ENCODE data around the gene AOC2.
A peak's percentile ranks its signal among the peaks of the same experiment; 100 is the strongest.

The AOC2 gene

GRCh38 chr17:42798011-42798382 is 46.4 kb upstream of the AOC2 start:
- H3K4me3 ChIP-seq (ENCODE audit: low read depth, low read length) = peak overlapping the region; percentile 84
- TF ChIP-seq CTCF (IDR thresholded peaks at IDR 0.05; ENCODE audit: low read depth, low read length) = no peak
- DNase-seq (ENCODE audit: low read depth, low spot score) = no peak
- in situ Hi-C loops (cut with HindIII; ENCODE audit: low sequenced_read_pairs) = no loop called here

- in situ Hi-C loops (cut with HindIII; ENCODE audit: low sequenced_read_pairs) = no loop called here
Measured at GRCh38 chr17:42798383-42799380, 45.7 kb upstream of the AOC2 start, which contains the start of the genes CNTD1 and COA3. CNTD1 (plus strand) TSS chr17:42798861; CDS start chr17:42799068, 207 bp downstream. COA3 (minus strand) TSS chr17:42798704; CDS start chr17:42798681, 23 bp downstream.

GRCh38 chr17:42803074-42803883 is 41.1 kb upstream of the AOC2 start:
- H3K4me3 ChIP-seq (ENCODE audit: low read depth, low read length) = no peak overlapping the region
- in situ Hi-C loops (cut with HindIII; ENCODE audit: low sequenced_read_pairs) = no loop called here
- peak; percentile 89 for DNase-seq (ENCODE audit: low read depth, low spot score)
- TF ChIP-seq CTCF (IDR thresholded peaks at IDR 0.05; ENCODE audit: low read depth, low read length) = no peak

More at GRCh38 chr17:42798383-42799380, 45.7 kb upstream of the AOC2 start, which contains the start of the genes CNTD1 and COA3:
- peak within 1 kb of the TSS; percentile 84 for H3K4me3 ChIP-seq (ENCODE audit: low read depth, low read length)
- no peak for TF ChIP-seq CTCF (IDR thresholded peaks at IDR 0.05; ENCODE audit: low read depth, low read length)
- DNase-seq (ENCODE audit: low read depth, low spot score) = peak; percentile 81

GRCh38 chr17:42804918-42805367 is 39.4 kb upstream of the AOC2 start:
- no peak for TF ChIP-seq CTCF (IDR thresholded peaks at IDR 0.05; ENCODE audit: low read depth, low read length)
- no peak overlapping the region for H3K4me3 ChIP-seq (ENCODE audit: low read depth, low read length)
- DNase-seq (ENCODE audit: low read depth, low spot score) = no peak
- in situ Hi-C loops (cut with HindIII; ENCODE audit: low sequenced_read_pairs) = no loop called here

- TF ChIP-seq CTCF (IDR thresholded peaks at IDR 0.05; ENCODE audit: low read depth, low read length) = no peak
- no peak overlapping the region for H3K4me3 ChIP-seq (ENCODE audit: low read depth, low read length)
- in situ Hi-C loops (cut with HindIII; ENCODE audit: low sequenced_read_pairs) = no loop called here
- DNase-seq (ENCODE audit: low read depth, low spot score) = no peak
Measured at GRCh38 chr17:42806249-42806648, 38.1 kb upstream of the AOC2 start.

GRCh38 chr17:42809250-42809649 is 35.1 kb upstream of the AOC2 start:
- DNase-seq (ENCODE audit: low read depth, low spot score) = peak; percentile 66
- no peak overlapping the region for H3K4me3 ChIP-seq (ENCODE audit: low read depth, low read length)
- in situ Hi-C loops (cut with HindIII; ENCODE audit: low sequenced_read_pairs) = no loop called here
- TF ChIP-seq CTCF (IDR thresholded peaks at IDR 0.05; ENCODE audit: low read depth, low read length) = no peak

Measured in astrocyte of the spinal cord (primary cell).